H1 (cell line): ENCODE results near the gene ADO. TPM values are rescaled to one million over a fixed set of nuclear protein-coding genes. Genes with fewer than 3 reads are reported as not detected.
A peak's percentile ranks its signal among the peaks of the same experiment; 100 is the strongest.

Experiments used
- CTCF ChIA-PET: fragments of 300-600 bp; sonication (Branson Sonifier 250); formaldehyde crosslinking; loops from one replicate; lab custom pipeline; 2021; ENCODE audit not compliant: partially characterized antibody; lab: Charles Lee
- POLR2A ChIA-PET: fragments of 300-600 bp; sonication (Branson Sonifier 250); formaldehyde crosslinking; loops from one replicate; lab custom pipeline; 2021; ENCODE audit warnings: inconsistent platforms; ENCODE audit not compliant: partially characterized antibody; lab: Charles Lee
- DNase-seq, 2 experiments: peaks; one replicate each; pipeline versions ENCODE4 v3.0.0 to v3.0.0-alpha.2; 2010 to 2022; ENCODE audit warnings: low spot score in 2 of 2, low read depth in 1 of 2, mixed read lengths in 1 of 2
- FAIRE-seq: peaks from 2 replicates; lab custom pipeline; 2011; peaks lifted over from hg19 to GRCh38; lab: Jason Lieb, UNC
- H2AFZ ChIP-seq: 2 replicates; pipeline ENCODE4 v1.8.1; 2012; ENCODE audit warnings: low read length, inconsistent platforms
- H2AK5ac ChIP-seq: 2 replicates; pipeline ENCODE4 v1.6.1; 2013; ENCODE audit warnings: low read depth, low read length
- H2BK120ac ChIP-seq: replicated peaks from 2 replicates; pipeline ENCODE3; 2013; ENCODE audit warnings: low read depth, low read length, inconsistent platforms
- H2BK12ac ChIP-seq: 2 replicates; pipeline ENCODE4 v1.6.1; 2013; ENCODE audit warnings: low read depth, low read length
- H2BK15ac ChIP-seq: 2 replicates; pipeline ENCODE4 v1.6.1; 2013; ENCODE audit warnings: low read length
- H2BK20ac ChIP-seq: 2 replicates; pipeline ENCODE4 v1.6.1; 2013; ENCODE audit warnings: low read length
- H2BK5ac ChIP-seq: 2 replicates; pipeline ENCODE4 v1.6.1; 2013; ENCODE audit warnings: low read depth, low read length
- H3K14ac ChIP-seq: 2 replicates; pipeline ENCODE4 v1.6.1; 2013; ENCODE audit warnings: inconsistent platforms; ENCODE audit not compliant: insufficient read length
- H3K18ac ChIP-seq: 2 replicates; pipeline ENCODE4 v1.6.1; 2013; ENCODE audit warnings: low read length; ENCODE audit errors: extremely low read depth
- H3K23ac ChIP-seq: 2 replicates; pipeline ENCODE4 v1.6.1; 2013; ENCODE audit warnings: inconsistent platforms; ENCODE audit not compliant: insufficient read length
- H3K23me2 ChIP-seq: 2 replicates; pipeline ENCODE4 v1.6.1; 2013; ENCODE audit warnings: low read depth, low read length
- H3K27ac ChIP-seq: 2 replicates; pipeline ENCODE4 v1.6.1; 2011; ENCODE audit warnings: low read depth, low read length, inconsistent platforms
- H3K27me3 ChIP-seq, 4 experiments: replicated peaks in 1 of 4; 1 replicate in 1 of 4; 2 replicates in 3 of 4; pipeline versions ENCODE4 v1.6.1 to v1.8.1; 2011 to 2013; ENCODE audit warnings: low read length in 3 of 4, mild to moderate bottlenecking in 3 of 4, inconsistent platforms in 2 of 4, mixed read lengths in 2 of 4, moderate library complexity in 1 of 4; ENCODE audit not compliant: control insufficient read depth in 3 of 4, insufficient read depth in 3 of 4; ENCODE audit errors: extremely low read depth in 1 of 4
- H3K36me3 ChIP-seq, 4 experiments: 2 replicates each; pipeline versions ENCODE4 v1.6.1 to v1.8.1; 2011 to 2013; ENCODE audit warnings: mild to moderate bottlenecking in 4 of 4, low read length in 3 of 4, moderate library complexity in 2 of 4, control low read depth in 1 of 4, inconsistent platforms in 1 of 4; ENCODE audit not compliant: insufficient read depth in 4 of 4, control insufficient read depth in 2 of 4
- H3K4ac ChIP-seq: replicated peaks from 2 replicates; pipeline ENCODE3; 2013; ENCODE audit warnings: low read length, low read depth, mixed read lengths, inconsistent platforms; ENCODE audit not compliant: insufficient read length
- H3K4me1 ChIP-seq, 4 experiments: replicated peaks in 1 of 4; 1 replicate in 1 of 4; 2 replicates in 3 of 4; pipeline versions ENCODE4 v1.6.1 to v1.8.1; 2011 to 2013; ENCODE audit warnings: low read length in 3 of 4, inconsistent platforms in 2 of 4, mixed read lengths in 1 of 4; ENCODE audit not compliant: insufficient read depth in 4 of 4, control insufficient read depth in 3 of 4
- H3K4me2 ChIP-seq, 2 experiments: 2 replicates each; pipeline versions ENCODE4 v1.6.1 to v1.8.1; 2011 to 2013; ENCODE audit warnings: low read depth in 2 of 2, low read length in 2 of 2, control low read depth in 1 of 2, inconsistent platforms in 1 of 2, mild to moderate bottlenecking in 1 of 2; ENCODE audit not compliant: insufficient read depth in 1 of 2
- H3K4me3 ChIP-seq, 4 experiments: fragments of 200-600, 300-600 bp in 1 of 4; sonication (generic), shearing (Covaris generic), sonication (Bioruptor Twin) in 1 of 4; 2 replicates each; pipeline versions ENCODE4 v1.5.1 to v1.8.1; 2011 to 2016; ENCODE audit warnings: low read length in 4 of 4, low read depth in 3 of 4, control low read depth in 2 of 4, inconsistent platforms in 2 of 4, mild to moderate bottlenecking in 2 of 4, mixed read lengths in 1 of 4, moderate library complexity in 1 of 4; ENCODE audit not compliant: insufficient read depth in 2 of 4; ENCODE audit errors: extremely low read depth in 1 of 4
- H3K56ac ChIP-seq: replicated peaks from 2 replicates; pipeline ENCODE3; 2013; ENCODE audit warnings: low read depth, mild to moderate bottlenecking, mixed read lengths, low read length, inconsistent platforms; ENCODE audit not compliant: insufficient read length
- H3K79me1 ChIP-seq: 2 replicates; pipeline ENCODE4 v1.6.1; 2013; ENCODE audit warnings: low read depth, low read length, control low read depth
- H3K79me2 ChIP-seq, 2 experiments: 2 replicates each; pipeline versions ENCODE4 v1.6.1 to v1.8.1; 2012 to 2013; ENCODE audit warnings: low read length in 2 of 2, mild to moderate bottlenecking in 2 of 2, inconsistent platforms in 1 of 2; ENCODE audit not compliant: insufficient read depth in 2 of 2, control insufficient read depth in 1 of 2
- H3K9ac ChIP-seq, 4 experiments: replicated peaks in 1 of 4; 1 replicate in 1 of 4; 2 replicates in 3 of 4; pipeline versions ENCODE4 v1.6.1 to v1.8.1; 2011 to 2013; ENCODE audit warnings: low read depth in 3 of 4, low read length in 3 of 4, control low read depth in 2 of 4, mild to moderate bottlenecking in 2 of 4, moderate library complexity in 2 of 4, inconsistent platforms in 1 of 4; ENCODE audit errors: extremely low read depth in 1 of 4
- H3K9me3 ChIP-seq, 2 experiments: 2 replicates each; pipeline versions ENCODE4 v1.6.1 to v1.8.1; 2012 to 2013; ENCODE audit warnings: mild to moderate bottlenecking in 2 of 2, moderate library complexity in 2 of 2, control low read depth in 1 of 2, inconsistent platforms in 1 of 2, low read depth in 1 of 2, low read length in 1 of 2, mixed read lengths in 1 of 2; ENCODE audit not compliant: insufficient read depth in 2 of 2
- H4K20me1 ChIP-seq, 2 experiments: replicated peaks in 1 of 2; 2 replicates each; pipeline versions ENCODE3 to v1.8.1; 2011 to 2013; ENCODE audit warnings: inconsistent platforms in 2 of 2, low read length in 2 of 2, mild to moderate bottlenecking in 1 of 2; ENCODE audit not compliant: insufficient read depth in 2 of 2, control insufficient read depth in 1 of 2
- H4K5ac ChIP-seq: 2 replicates; pipeline ENCODE4 v1.6.1; 2013; ENCODE audit warnings: low read length, low read depth, mixed read lengths, inconsistent platforms; ENCODE audit not compliant: insufficient read length
- H4K8ac ChIP-seq: 2 replicates; pipeline ENCODE4 v1.8.0; 2013; ENCODE audit warnings: mild to moderate bottlenecking, moderate library complexity, low read length, inconsistent platforms; ENCODE audit not compliant: insufficient read depth; ENCODE audit errors: extremely low read depth
- H4K91ac ChIP-seq: replicated peaks from 2 replicates; pipeline ENCODE3; 2013; ENCODE audit warnings: low read length, mixed read lengths, inconsistent platforms; ENCODE audit not compliant: insufficient read length
- CBX8 ChIP-seq: fragments of 300-800, 300-1000 bp; sonication (generic); IDR thresholded peaks from 2 replicates; pipeline ENCODE4 v1.7.1; 2016; ENCODE audit warnings: low read depth, low read length, borderline replicate concordance
- PHF8 ChIP-seq: fragments of 200-600 bp; sonication (generic); conservative IDR thresholded peaks from 2 replicates; pipeline ENCODE4 v1.7.1; 2012; ENCODE audit warnings: low read depth, mild to moderate bottlenecking, inconsistent platforms, low read length, moderate library complexity
- POLR2A ChIP-seq, 2 experiments: IDR thresholded peaks; 1 replicate in 1 of 2; 2 replicates in 1 of 2; pipeline ENCODE4 v1.6.1; 2011; ENCODE audit warnings: low read depth in 2 of 2, low read length in 2 of 2, mild to moderate bottlenecking in 2 of 2; ENCODE audit errors: control extremely low read depth in 1 of 2
- TAF1 ChIP-seq: IDR thresholded peaks from 2 replicates; pipeline ENCODE4 v1.6.1; 2011; ENCODE audit warnings: mild to moderate bottlenecking, low read depth, low read length
- WGBS, 2 experiments: shearing (Covaris generic) in 1 of 2; methylation state at CpG; one replicate each; pipeline versions ENCODE4 v1.1.6 to v1.1.7; 2013 to 2015; ENCODE audit warnings: low lambda C conversion rate in 2 of 2, mixed read lengths in 2 of 2, inconsistent platforms in 1 of 2, low coverage in 1 of 2, missing lambda C conversion rate in 1 of 2; ENCODE audit not compliant: insufficient replicate concordance in 2 of 2, insufficient coverage in 1 of 2, insufficient read length in 1 of 2; ENCODE audit errors: extremely low coverage in 1 of 2, missing lambda C conversion rate in 1 of 2; 5-methylcytosine and 5-hydroxymethylcytosine counted together
- polyA plus RNA-seq, 7 experiments: library from polyadenylated mRNA; depleted of rRNA in 3 of 7; stranded (reverse) in 5 of 7; unstranded in 2 of 7; fragments of >200 nt in 5 of 7; fragments of 200-250 nt in 2 of 7; gene quantifications; 1 replicate in 5 of 7; 2 replicates in 1 of 7; 4 replicates in 1 of 7; pipeline versions ENCODE4 v1.2.1 to v1.2.3, GENCODE V29; 2011 to 2013; ENCODE audit warnings: missing spikeins in 2 of 7, mixed read lengths in 2 of 7
- total RNA-seq: library from RNA; stranded (reverse); fragmentation: NEBNext Ultra II Directional; extraction: Animal tissue kit (Norgen Biotek cat#: 25700); gene quantifications from 2 replicates; pipeline ENCODE4 v1.2.1, GENCODE V29; 2021

ADO gene
- total and polyA plus RNA-seq, 2 of the 8 experiments (the other 6 are each of a cell fraction or from before 2014, with no cell fraction given): 18.7 to 27.9 TPM

DNA sequence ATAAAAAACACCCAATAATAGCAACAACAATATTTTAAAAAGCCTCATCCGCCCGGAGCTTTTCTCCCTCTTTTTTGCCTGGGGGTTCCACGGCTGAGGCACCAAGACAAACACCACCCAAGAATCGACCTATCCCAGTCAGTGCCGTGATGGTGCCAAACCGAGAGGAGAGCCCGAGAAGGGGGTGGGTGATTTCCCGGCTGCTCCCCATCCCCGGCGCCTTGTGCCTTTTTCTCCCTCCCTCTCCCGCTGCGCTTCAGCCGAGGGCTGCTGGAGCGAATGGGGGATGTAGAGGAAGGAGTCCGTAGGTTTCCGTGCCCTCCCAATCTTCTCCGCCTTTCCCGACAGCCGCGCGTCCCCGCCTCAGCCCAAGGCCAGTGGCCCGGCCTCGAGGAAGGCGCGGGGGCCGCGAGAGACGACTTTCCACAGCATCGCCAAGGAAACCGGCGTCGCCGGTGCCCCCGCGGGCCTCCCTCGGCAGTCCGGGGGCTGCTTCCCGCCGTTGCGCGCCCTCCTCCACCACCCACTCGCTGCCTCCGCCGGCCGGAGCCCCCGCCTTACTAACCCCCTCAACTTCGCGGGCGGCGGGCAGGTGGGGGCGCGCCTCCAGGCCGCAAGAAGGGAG is 10.3 kb downstream of the ADO start:
- H2AK5ac ChIP-seq: no peak overlapping the region
- no peaks in the 10 kb centered on the region for H3K36me3 ChIP-seq
- no peak overlapping the region for H3K14ac ChIP-seq
- peak overlapping the region; percentile 60; the same call in 1 of the 2 replicates for H4K8ac ChIP-seq
- TF ChIP-seq TAF1: no peak
- no peak for TF ChIP-seq CBX8
- TF ChIP-seq PHF8: 0 out of 2 replicates have a peak, but pooled peaks have one; percentile 33
- peak in 1 of 2 experiments; percentile 39; a peak in 1 of 3 replicates for TF ChIP-seq POLR2A (IDR thresholded peaks at IDR 0.05; ENCODE audit: control extremely low read depth in 1 of 2, low read depth in 2 of 2, low read length in 2 of 2)
- peak overlapping the region in 3 of 4 experiments; percentile 34 to 64 (median 59); a peak in 5 of 7 replicates for H3K9ac ChIP-seq
- H4K5ac ChIP-seq: no peak overlapping the region
- no peak overlapping the region for H3K27ac ChIP-seq
- no peaks in the 10 kb centered on the region for H3K79me1 ChIP-seq
- H2BK5ac ChIP-seq: no peak overlapping the region
- no peak overlapping the region for H3K23ac ChIP-seq
- H3K4me1 ChIP-seq: peaks cover 0 to 11% (median 4%) of the 10 kb centered on the region in 4 experiments; a peak in 4 of 7 replicates
- H2BK20ac ChIP-seq: no peak overlapping the region
- peak overlapping the region; percentile 56 to 81 (median 70) for H3K4me3 ChIP-seq
- CTCF ChIA-PET: interaction anchor here (0.8 to 6.9 kb wide), 7 partner anchors 9 to 848 kb away, joined by 3 to 94 read pairs (median 5); partner anchors contain the start of gene ADO
- peaks cover 18 to 58% (median 51%) of the 10 kb centered on the region in 4 experiments for H3K27me3 ChIP-seq
- H3K23me2 ChIP-seq: peaks cover 26% of the 10 kb centered on the region
- peak overlapping the region; percentile 83 to 94 for H3K4me2 ChIP-seq
- H3K4ac ChIP-seq: no peak overlapping the region
- H4K91ac ChIP-seq: no peak overlapping the region
- peaks cover 0 to 13% of the 10 kb centered on the region in 2 experiments for H4K20me1 ChIP-seq
- no peak overlapping the region for H2BK15ac ChIP-seq
- DNase-seq (peak in 1 of 2 experiments; percentile 67), FAIRE-seq (no peak)
- POLR2A ChIA-PET: interaction anchor here (0.6 to 7.7 kb wide), 4 partner anchors 10 to 233 kb away, joined by 3 to 99 read pairs (median 18); partner anchors contain the start of gene ADO
- no peak overlapping the region for H2BK12ac ChIP-seq
- WGBS, 2 experiments: 5% methylated on average over 35 of the region's 54 CpGs; no CpG with 5 or more reads in 1 of the 2 experiments
- H3K18ac ChIP-seq: no peak overlapping the region
- H3K9me3 ChIP-seq: no peaks in the 10 kb centered on the region
- no peak overlapping the region for H2BK120ac ChIP-seq
- H2AFZ ChIP-seq: no peak overlapping the region
- H3K79me2 ChIP-seq: no peaks in the 10 kb centered on the region
- no peak overlapping the region for H3K56ac ChIP-seq
